MM.1S (cell line): ENCODE data around the gene EPHA6.

Source experiments
- DNase-seq: peaks from one replicate; pipeline ENCODE4 v3.0.0-alpha.2; 2015
- H2AFZ ChIP-seq: fragments of 300-600 bp; sonication (generic); 2 replicates; pipeline ENCODE4 v1.6.0; 2016; ENCODE audit warnings: antibody characterized with exemption, low read length
- H3F3A ChIP-seq: fragments of 300-600 bp; sonication (generic); 2 replicates; pipeline ENCODE4 v1.6.1; 2016; ENCODE audit warnings: mild to moderate bottlenecking, antibody characterized with exemption, low read length, moderate library complexity, mixed read lengths; ENCODE audit not compliant: insufficient read depth
- H3K27ac ChIP-seq: fragments of 300-600 bp; sonication (generic); 2 replicates; pipeline ENCODE4 v1.5.1; 2016; ENCODE audit warnings: mild to moderate bottlenecking, low read length
- H3K27me3 ChIP-seq: fragments of 300-600 bp; sonication (generic); replicated peaks from 2 replicates; pipeline ENCODE4 v1.6.0; 2016; ENCODE audit warnings: low read length; ENCODE audit not compliant: insufficient read depth
- H3K36me3 ChIP-seq: fragments of 300-600 bp; sonication (generic); replicated peaks from 2 replicates; pipeline ENCODE4 v1.6.1; 2016; ENCODE audit warnings: mild to moderate bottlenecking, low read length, mixed read lengths; ENCODE audit not compliant: insufficient read depth
- H3K4me1 ChIP-seq: fragments of 300-600 bp; sonication (generic); 2 replicates; pipeline ENCODE4 v1.6.1; 2016; ENCODE audit warnings: low read length, mixed read lengths
- H3K4me2 ChIP-seq: fragments of 300-600 bp; sonication (generic); 2 replicates; pipeline ENCODE4 v1.6.0; 2016; ENCODE audit warnings: low read depth, low read length
- H3K4me3 ChIP-seq: fragments of 300-600 bp; sonication (generic); 2 replicates; pipeline ENCODE4 v1.5.1; 2016; ENCODE audit warnings: low read length, mixed read lengths
- H3K79me2 ChIP-seq: fragments of 300-600 bp; sonication (generic); 2 replicates; pipeline ENCODE4 v1.6.1; 2016; ENCODE audit warnings: mixed run types, low read length, mixed read lengths
- H3K9ac ChIP-seq: fragments of 300-600 bp; sonication (generic); 2 replicates; pipeline ENCODE4 v1.6.1; 2016; ENCODE audit warnings: low read length, mixed read lengths
- H3K9me2 ChIP-seq: fragments of 300-600 bp; sonication (generic); replicated peaks from 2 replicates; pipeline ENCODE4 v1.6.1; 2016; ENCODE audit warnings: mild to moderate bottlenecking, low read length, mixed read lengths; ENCODE audit not compliant: insufficient read depth
- H3K9me3 ChIP-seq: fragments of 300-600 bp; sonication (generic); replicated peaks from 2 replicates; pipeline ENCODE4 v1.6.1; 2016; ENCODE audit warnings: mild to moderate bottlenecking, low read length, mixed read lengths; ENCODE audit not compliant: insufficient read depth
- H4K20me1 ChIP-seq: fragments of 300-600 bp; sonication (generic); 2 replicates; pipeline ENCODE4 v1.6.1; 2016; ENCODE audit warnings: mild to moderate bottlenecking, low read length, moderate library complexity, mixed read lengths; ENCODE audit not compliant: insufficient read depth
- CTCF ChIP-seq: fragments of 300-600 bp; sonication (generic); IDR thresholded peaks from 2 replicates; pipeline ENCODE4 v1.5.1; 2016; ENCODE audit warnings: antibody characterized with exemption, low read length, mixed read lengths
- EZH2 ChIP-seq: fragments of 300-600 bp; sonication (generic); optimal IDR thresholded peaks from 2 replicates; pipeline ENCODE3; 2017; ENCODE audit warnings: low read depth, mild to moderate bottlenecking, antibody characterized with exemption, low read length, mixed read lengths
- EZH2phosphoT487 ChIP-seq: fragments of 300-600 bp; sonication (generic); IDR thresholded peaks from 2 replicates; pipeline ENCODE4 v1.6.1; 2018; ENCODE audit warnings: antibody characterized with exemption, low read length

Gene EPHA6

GRCh38 chr3:97689962-97690361 lies 875.6 kb downstream of the EPHA6 start:
- no peaks in the 10 kb centered on the region for H3K9me2 ChIP-seq
- DNase-seq: no peak
- H3K27me3 ChIP-seq: no peaks in the 10 kb centered on the region
- H4K20me1 ChIP-seq: no peaks in the 10 kb centered on the region
- H3K4me2 ChIP-seq: no peak overlapping the region
- H3K9me3 ChIP-seq: no peaks in the 10 kb centered on the region
- no peak overlapping the region for H3K4me3 ChIP-seq
- H3K27ac ChIP-seq: no peak overlapping the region
- H3K36me3 ChIP-seq: no peaks in the 10 kb centered on the region
- no peak overlapping the region for H3K9ac ChIP-seq
- no peaks in the 10 kb centered on the region for H3K79me2 ChIP-seq
- no peaks in the 10 kb centered on the region for H3F3A ChIP-seq
- H2AFZ ChIP-seq: no peak overlapping the region
- no peak for TF ChIP-seq EZH2phosphoT487
- no peak for TF ChIP-seq EZH2
- TF ChIP-seq CTCF: no peak
- no peaks in the 10 kb centered on the region for H3K4me1 ChIP-seq

GRCh38 chr3:97691354-97691753 lies 877.0 kb downstream of the EPHA6 start:
- H3K27ac ChIP-seq: no peak overlapping the region

GRCh38 chr3:97692389-97692788 lies 878.0 kb downstream of the EPHA6 start:
- Histone ChIP-seq H3K27ac (no peak overlapping the region), H3K9ac (no peak overlapping the region), H3K9me3 (no peaks in the 10 kb centered on the region), H4K20me1 (no peaks in the 10 kb centered on the region), H3K4me1 (no peaks in the 10 kb centered on the region), H2AFZ (no peak overlapping the region), H3K9me2 (no peaks in the 10 kb centered on the region; the same call in 1 of the 2 replicates), H3F3A (no peaks in the 10 kb centered on the region), H3K79me2 (no peaks in the 10 kb centered on the region), H3K27me3 (no peaks in the 10 kb centered on the region), H3K4me2 (no peak overlapping the region), H3K4me3 (no peak overlapping the region), H3K36me3 (no peaks in the 10 kb centered on the region)
- TF ChIP-seq EZH2phosphoT487: no peak
- no peak for TF ChIP-seq CTCF
- no peak for TF ChIP-seq EZH2
- no peak for DNase-seq

More at GRCh38 chr3:97691354-97691753, 877.0 kb downstream of the EPHA6 start:
- Histone ChIP-seq H3K4me1 (no peaks in the 10 kb centered on the region), H3K36me3 (no peaks in the 10 kb centered on the region), H3K9me3 (no peaks in the 10 kb centered on the region), H2AFZ (no peak overlapping the region), H3K4me2 (no peak overlapping the region), H4K20me1 (no peaks in the 10 kb centered on the region), H3K9ac (no peak overlapping the region), H3K4me3 (no peak overlapping the region), H3K9me2 (no peaks in the 10 kb centered on the region), H3K27me3 (no peaks in the 10 kb centered on the region), H3K79me2 (no peaks in the 10 kb centered on the region), H3F3A (no peaks in the 10 kb centered on the region)
- no peak for DNase-seq
- TF ChIP-seq EZH2: no peak
- no peak for TF ChIP-seq CTCF
